Hematopoietic multipotent progenitor cell treated with erythropoietin and hydrocortisone succinate and interleukin-3 and kit ligand, for 6 days (in vitro differentiated cells): ENCODE results near the gene RYR3.
"Not testable (repeated sequence)": the region's sequence is repeated elsewhere in the genome, so short reads cannot be mapped to it uniquely, and the experiment has no call there.

Experiments
- DNase-seq: peaks from one replicate; pipeline ENCODE4 v3.0.0-alpha.2; 2015

The RYR3 gene

GRCh38 chr15:33524274-33524673 lies 213.5 kb downstream of the RYR3 start:
- DNase-seq, result no peak

- DNase-seq, result no peak
These were observed 215.8 kb downstream of the RYR3 start for GRCh38 chr15:33526532-33526931.

GRCh38 chr15:33533197-33533596 lies 222.4 kb downstream of the RYR3 start:
- DNase-seq, result no peak

GRCh38 chr15:33534642-33535041 lies 223.9 kb downstream of the RYR3 start:
- DNase-seq, result no peak

GRCh38 chr15:33535135-33535534 lies 224.4 kb downstream of the RYR3 start:
- DNase-seq, result no peak

- DNase-seq, result no peak
These were observed 229.2 kb downstream of the RYR3 start for GRCh38 chr15:33539825-33540573.

- DNase-seq, result no peak
These were observed 233.2 kb downstream of the RYR3 start for GRCh38 chr15:33543957-33544356.

- DNase-seq, result no peak
These were observed 235.1 kb downstream of the RYR3 start for GRCh38 chr15:33545866-33546265.

- DNase-seq, result peak; percentile 69
These were observed 237.1 kb downstream of the RYR3 start for GRCh38 chr15:33547876-33548275.

- no peak for DNase-seq
These were observed 241.1 kb downstream of the RYR3 start for GRCh38 chr15:33551860-33552259.

GRCh38 chr15:33553157-33553556 lies 242.4 kb downstream of the RYR3 start:
- DNase-seq, result no peak

GRCh38 chr15:33559207-33559890 lies 248.6 kb downstream of the RYR3 start:
- peak; percentile 57 for DNase-seq

- DNase-seq, result no peak
These were observed 250.6 kb downstream of the RYR3 start for GRCh38 chr15:33561407-33561806.

GRCh38 chr15:33561967-33562366 lies 251.2 kb downstream of the RYR3 start:
- no peak for DNase-seq

GRCh38 chr15:33565094-33565493 lies 254.3 kb downstream of the RYR3 start:
- no peak for DNase-seq

GRCh38 chr15:33567652-33568051 lies 256.9 kb downstream of the RYR3 start:
- DNase-seq, result no peak

GRCh38 chr15:33569036-33569435 lies 258.3 kb downstream of the RYR3 start:
- DNase-seq, result no peak

- not testable (repeated sequence) for DNase-seq
These were observed 267.1 kb downstream of the RYR3 start for GRCh38 chr15:33577911-33578310.

GRCh38 chr15:33580526-33580925 lies 269.8 kb downstream of the RYR3 start:
- DNase-seq, result no peak

- no peak for DNase-seq
These were observed 270.3 kb downstream of the RYR3 start for GRCh38 chr15:33581032-33581431.

- no peak for DNase-seq
These were observed 274.0 kb downstream of the RYR3 start for GRCh38 chr15:33584797-33585196.

- no peak for DNase-seq
These were observed 276.3 kb downstream of the RYR3 start for GRCh38 chr15:33586786-33587697.

- no peak for DNase-seq
These were observed 277.0 kb downstream of the RYR3 start for GRCh38 chr15:33587773-33588172.
